Transverse colon (tissue), 3 donors: ENCODE measurements around the gene TUBB1.

ENCODE experiments used
- CTCF ChIP-seq, 5 experiments: fragments of 200-600 bp in 3 of 5; fragments of 450-650 bp in 2 of 5; sonication (generic) in 3 of 5; IDR thresholded peaks; 1 replicate in 2 of 5; 2 replicates in 3 of 5; pipeline ENCODE4 v1.5.1; 2016 to 2017; ENCODE audit warnings: antibody characterized with exemption in 5 of 5, inconsistent platforms in 3 of 5, mild to moderate bottlenecking in 2 of 5, moderate library complexity in 1 of 5
- EP300 ChIP-seq: sonication (generic); formaldehyde crosslinking; IDR thresholded peaks from one replicate; pipeline ENCODE4 v1.6.1; 2017; ENCODE audit warnings: antibody characterized with exemption, low read depth

- no peak for TF ChIP-seq CTCF (IDR thresholded peaks at IDR 0.05)
- TF ChIP-seq EP300 = no peak
Measured at GRCh38 chr20:59022754-59023153, 3.5 kb downstream of the TUBB1 start.
